GM23338 (cell line): ENCODE measurements around the gene PSG3.
"Not testable (repeated sequence)": the region's sequence is repeated elsewhere in the genome, so short reads cannot be mapped to it uniquely, and the experiment has no call there.

Source experiments
- CTCF ChIP-seq, 2 experiments: fragments of 200-600 bp in 1 of 2; sonication (generic) in 1 of 2; conservative IDR thresholded peaks; 2 replicates each; pipeline versions ENCODE4 v1.5.1 to v1.6.1; 2016 to 2017; ENCODE audit warnings: antibody characterized with exemption in 2 of 2, low read depth in 2 of 2, mild to moderate bottlenecking in 2 of 2, moderate library complexity in 1 of 2
- EZH2 ChIP-seq: fragments of 200-600 bp; sonication (generic); IDR thresholded peaks from one replicate; pipeline ENCODE4 v1.8.0; 2017; ENCODE audit warnings: antibody characterized with exemption, mild to moderate bottlenecking, low read depth; ENCODE audit not compliant: unreplicated experiment
- EZH2phosphoT487 ChIP-seq: fragments of 200-600 bp; sonication (generic); IDR thresholded peaks from one replicate; pipeline ENCODE4 v1.8.1; 2018; ENCODE audit warnings: antibody characterized with exemption; ENCODE audit not compliant: unreplicated experiment
- JUNB ChIP-seq: IDR thresholded peaks from one replicate; pipeline ENCODE4 v1.6.1; 2016; ENCODE audit warnings: antibody characterized with exemption; ENCODE audit not compliant: unreplicated experiment
- REST ChIP-seq: IDR thresholded peaks from one replicate; pipeline ENCODE4 v1.6.1; 2018; ENCODE audit warnings: antibody characterized with exemption; ENCODE audit not compliant: unreplicated experiment
- STAT1 ChIP-seq: IDR thresholded peaks from one replicate; pipeline ENCODE4 v1.6.1; 2016; ENCODE audit warnings: antibody characterized with exemption; ENCODE audit not compliant: unreplicated experiment
- ZNF114 ChIP-seq: fragments of 250-450 bp; sonication (Bioruptor Pico); IDR thresholded peaks from 2 replicates; pipeline ENCODE4 v1.5.0; 2020; ENCODE audit warnings: mild to moderate bottlenecking, moderate library complexity
- TF ChIP-seq, protein P1 (sequence below): IDR thresholded peaks from 2 replicates; pipeline ENCODE4 v1.6.1; 2016; ENCODE audit warnings: antibody characterized with exemption

DNA sequence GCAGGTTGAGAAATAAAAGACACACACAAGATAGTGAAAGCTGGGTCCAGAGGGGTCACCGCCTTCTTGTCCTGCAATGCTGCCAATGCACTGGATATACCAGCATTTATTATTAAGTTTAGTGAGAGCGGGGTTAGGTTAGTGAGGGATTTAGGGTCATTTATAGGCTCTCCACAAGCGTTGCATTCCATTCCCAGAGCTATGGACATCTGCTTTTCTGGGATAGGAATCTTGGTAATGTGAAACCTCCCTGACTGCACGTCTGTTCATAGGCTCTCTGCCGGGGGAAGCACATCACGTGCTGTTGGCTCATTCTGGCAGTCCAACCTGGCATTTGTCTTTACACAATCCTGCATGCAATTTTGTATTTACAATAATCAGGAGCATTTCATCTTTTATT lies 27.5 kb downstream of the PSG3 start:
- TF ChIP-seq CTCF (conservative IDR thresholded peaks at IDR 0.05; ENCODE audit: low read depth in 2 of 2); REST; JUNB; EZH2; STAT1; EZH2phosphoT487; ZNF114 (CRISPR knock-in tag): not testable (repeated sequence)
- TF ChIP-seq, protein P1, sequence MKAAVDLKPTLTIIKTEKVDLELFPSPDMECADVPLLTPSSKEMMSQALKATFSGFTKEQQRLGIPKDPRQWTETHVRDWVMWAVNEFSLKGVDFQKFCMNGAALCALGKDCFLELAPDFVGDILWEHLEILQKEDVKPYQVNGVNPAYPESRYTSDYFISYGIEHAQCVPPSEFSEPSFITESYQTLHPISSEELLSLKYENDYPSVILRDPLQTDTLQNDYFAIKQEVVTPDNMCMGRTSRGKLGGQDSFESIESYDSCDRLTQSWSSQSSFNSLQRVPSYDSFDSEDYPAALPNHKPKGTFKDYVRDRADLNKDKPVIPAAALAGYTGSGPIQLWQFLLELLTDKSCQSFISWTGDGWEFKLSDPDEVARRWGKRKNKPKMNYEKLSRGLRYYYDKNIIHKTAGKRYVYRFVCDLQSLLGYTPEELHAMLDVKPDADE, result not testable (repeated sequence)
